Measurements from ENCODE around the gene SRPK2.
"Not testable (repeated sequence)": the region's sequence is repeated elsewhere in the genome, so short reads cannot be mapped to it uniquely, and the experiment has no call there.

Gene SRPK2

DNA sequence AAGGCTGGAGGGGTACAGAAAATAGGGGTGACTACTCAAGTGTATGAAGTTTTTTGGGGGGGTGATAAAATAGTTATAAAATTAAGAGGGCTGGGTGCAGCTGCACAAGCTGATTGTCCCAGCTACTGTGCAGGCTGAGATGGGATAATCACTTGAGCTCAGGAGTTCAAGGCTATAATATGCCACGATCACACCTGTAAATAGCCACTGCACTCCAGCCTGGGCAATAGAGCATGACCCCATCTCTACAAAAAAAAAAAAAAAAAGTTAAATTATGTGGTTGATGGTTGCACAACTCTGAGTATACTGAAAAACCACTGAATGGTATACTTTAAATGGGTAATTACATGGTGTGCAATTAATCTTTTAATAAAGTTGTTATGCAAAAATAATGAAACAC lies 172.9 kb downstream of the SRPK2 start:
- DNase-seq = no peak

DNA sequence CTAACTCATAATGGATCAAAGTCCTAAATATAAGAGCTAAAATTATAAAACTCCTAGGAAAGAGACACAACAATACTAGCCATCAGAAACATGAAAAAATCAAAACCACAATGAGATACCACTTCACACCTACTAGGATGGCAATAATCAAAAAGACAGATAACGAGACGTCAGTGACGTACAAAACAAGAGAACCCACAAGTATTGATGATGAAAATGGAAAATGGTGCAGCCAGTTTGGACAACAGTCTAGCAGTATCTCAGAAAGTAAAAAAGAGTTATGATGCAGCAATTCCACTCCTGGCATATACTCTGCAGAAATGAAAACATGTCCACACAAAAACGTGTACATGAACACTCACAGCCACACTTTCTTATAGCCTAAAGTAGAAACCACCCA lies 173.5 kb downstream of the SRPK2 start:
- no peak for DNase-seq

DNA sequence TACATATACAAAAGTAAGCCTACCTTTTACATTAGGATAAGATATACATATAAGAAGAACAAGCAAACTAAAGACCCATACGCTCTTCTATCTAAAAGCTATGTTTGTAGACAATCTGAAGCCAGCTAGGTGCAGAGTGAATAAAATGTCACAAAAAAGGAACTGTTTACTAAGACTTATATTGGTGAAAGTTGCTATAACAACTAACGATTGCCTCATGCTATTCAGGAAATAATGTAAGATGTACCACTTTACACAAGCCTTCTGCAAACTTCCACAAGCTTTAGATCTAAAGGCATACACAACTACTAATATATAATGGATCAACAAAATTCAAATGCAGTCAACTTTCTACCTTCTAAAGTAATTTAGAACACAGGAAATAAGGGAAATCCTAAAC lies 175.1 kb downstream of the SRPK2 start:
- DNase-seq = no peak

DNA sequence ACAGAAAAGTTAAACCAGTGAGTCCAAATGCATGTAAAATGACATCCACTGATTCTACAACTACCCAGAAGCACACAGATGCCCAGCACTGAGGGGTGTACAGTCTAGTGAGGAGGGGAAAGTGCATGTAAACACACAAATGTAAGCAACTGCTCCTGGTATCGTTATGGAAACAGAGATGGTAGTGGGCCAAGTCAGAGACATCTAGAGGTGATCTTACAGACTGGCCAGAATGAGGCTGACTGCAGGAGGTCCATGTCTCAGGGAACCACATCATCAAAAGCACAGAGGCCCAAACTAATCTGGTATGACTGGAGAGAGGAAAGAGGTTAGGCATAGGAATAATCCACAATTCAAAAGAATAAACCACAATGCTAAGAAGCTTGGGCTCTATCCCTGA lies 176.5 kb downstream of the SRPK2 start:
- DNase-seq = no peak

DNA sequence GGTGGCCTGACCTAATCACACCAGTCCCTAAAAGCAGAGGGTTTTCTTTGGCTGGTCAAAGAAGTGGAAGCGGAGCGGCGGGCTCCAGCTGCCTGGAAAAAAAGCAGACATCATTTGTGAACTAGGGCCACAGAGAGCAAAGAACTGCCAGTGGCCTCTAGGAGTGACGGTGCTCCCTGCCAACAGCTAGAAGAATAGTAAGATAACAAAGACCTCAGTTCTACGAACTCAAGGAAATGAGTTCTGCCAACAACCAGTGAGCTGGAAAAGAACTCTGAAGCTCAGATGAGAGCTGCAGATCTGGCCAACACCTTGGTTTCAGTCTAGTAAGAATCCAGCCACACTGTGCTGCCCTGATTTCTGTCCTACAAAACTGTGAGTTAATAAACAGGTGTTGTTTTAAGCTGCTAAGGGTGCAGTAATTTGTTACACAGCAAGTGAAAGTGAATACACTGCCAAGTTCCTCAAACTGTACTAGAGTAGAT lies 178.0 kb downstream of the SRPK2 start:
- no peak for DNase-seq

DNA sequence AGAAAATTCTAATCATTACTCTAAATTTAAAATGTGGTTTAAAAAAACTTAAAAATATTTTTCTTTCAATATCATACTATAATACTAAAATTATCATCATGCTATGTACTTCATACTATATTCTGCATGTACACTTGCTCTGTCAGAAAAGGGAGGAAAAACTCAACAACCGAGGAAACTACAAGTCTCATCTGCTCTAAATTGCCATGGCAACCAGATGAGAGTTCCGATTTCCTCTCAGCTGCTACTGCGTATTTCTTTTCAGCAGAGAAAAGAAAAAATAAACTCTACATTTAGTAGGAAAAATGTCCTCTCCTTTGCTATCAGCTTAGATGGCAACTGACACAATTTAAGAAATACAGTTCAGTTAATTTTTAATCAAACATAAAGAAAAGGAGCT lies 178.9 kb downstream of the SRPK2 start:
- no peak for DNase-seq

DNA sequence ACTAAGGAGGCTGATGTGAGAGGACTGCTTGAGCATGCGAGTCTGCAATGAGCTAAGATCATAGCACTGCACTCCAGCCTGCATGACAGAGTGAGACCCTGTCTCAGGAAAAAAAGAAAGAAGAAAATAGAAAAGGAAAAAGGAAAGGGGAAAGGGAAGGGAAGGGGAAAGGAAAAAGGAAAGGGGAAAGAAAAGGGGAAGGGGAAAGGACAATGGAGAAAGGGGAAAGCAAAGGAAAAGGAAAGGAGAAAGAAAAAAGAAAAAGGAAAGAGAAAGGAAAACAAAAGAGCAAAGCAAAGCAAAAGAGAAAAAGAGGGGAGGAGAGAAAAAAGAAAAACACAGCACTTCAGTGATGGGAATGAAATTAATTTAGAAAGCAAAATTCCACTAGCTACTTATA lies 179.3 kb downstream of the SRPK2 start:
- DNase-seq = no peak

DNA sequence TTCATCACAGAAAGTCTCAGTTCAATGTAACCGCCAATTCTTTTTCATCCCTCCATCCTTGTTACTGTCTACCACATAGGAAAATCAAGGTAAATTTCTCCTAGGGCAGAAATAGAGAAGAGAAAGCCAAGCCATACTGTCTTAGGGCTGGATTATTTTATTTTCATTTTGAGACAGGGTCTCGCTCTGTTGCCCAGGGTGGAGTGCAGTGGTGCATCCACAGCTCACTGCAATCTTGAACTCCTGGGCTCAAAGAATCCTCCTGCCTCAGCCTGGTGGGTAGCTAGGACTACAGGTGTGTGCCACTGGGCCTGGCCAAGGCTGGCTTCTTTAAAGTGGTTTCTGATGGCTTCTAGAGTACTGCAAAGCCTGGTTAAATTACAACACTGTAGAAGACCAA lies 181.7 kb downstream of the SRPK2 start:
- no peak for DNase-seq

DNA sequence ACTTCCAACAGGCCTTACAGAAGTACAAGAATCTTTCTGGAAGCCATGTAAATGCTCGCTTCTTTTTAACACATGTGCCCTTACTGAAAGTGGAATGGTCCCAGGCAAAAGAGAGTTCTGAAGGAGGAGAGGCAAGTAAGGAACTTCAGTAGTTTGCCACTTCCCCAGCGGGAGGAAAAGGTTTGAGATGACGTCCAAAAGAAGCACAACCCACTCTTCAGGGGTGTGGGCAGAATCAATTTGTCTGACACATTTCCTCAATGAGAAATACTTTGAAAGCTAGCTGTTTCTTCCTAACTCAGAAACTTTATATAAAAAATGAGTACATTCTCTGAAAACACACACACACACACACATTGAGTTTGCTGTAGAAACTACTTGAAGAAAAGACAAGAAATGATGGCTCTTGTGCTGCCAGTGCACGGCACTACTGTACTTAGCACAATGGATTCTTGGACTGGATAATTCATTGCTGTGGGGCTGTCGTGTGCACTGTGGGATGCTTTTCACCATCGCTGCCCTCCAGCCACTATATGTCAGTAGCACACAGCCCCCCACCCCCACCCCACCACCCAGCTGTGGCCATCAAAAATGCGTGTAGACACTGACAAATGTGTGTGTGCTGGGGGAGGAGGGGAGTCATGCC lies 183.0 kb downstream of the SRPK2 start:
- DNase-seq = no peak

DNA sequence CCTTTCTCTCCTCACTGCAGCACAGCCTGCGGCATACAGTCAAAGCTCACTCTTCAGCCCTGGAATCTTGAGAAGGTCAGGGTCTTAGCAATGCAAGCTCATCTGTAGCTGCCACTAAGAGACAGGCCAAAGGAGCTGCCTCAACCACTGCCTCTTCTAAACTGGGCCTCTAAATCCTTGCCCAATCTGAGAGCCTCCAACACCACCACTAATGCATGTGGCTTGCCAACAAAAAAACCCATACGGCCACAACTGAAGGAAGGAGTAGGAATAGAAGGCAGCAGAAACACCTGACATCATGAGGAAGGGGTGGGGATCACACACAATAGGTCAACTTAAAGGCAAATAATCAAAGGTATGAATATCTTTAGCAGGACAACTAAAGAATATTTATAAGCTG lies 183.8 kb downstream of the SRPK2 start:
- DNase-seq = no peak

DNA sequence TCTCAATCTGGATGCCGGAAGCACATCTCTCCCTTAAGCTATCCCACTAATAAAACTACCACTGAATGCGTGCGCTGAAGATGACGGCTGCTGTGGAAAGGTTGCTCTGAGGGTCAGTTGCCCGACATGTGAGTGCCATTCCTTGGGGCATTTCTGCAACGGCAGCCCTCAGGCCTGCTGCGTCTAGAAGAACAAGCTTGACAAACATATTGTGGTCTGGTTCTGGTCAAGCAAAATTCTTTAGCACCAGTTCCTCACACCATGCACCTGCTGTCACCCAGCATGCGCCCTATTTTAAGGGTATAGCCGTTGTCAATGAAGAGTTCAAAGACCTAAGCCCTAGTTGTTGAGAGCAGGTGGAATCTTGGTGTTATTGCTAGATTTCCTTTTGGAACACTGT lies 184.2 kb downstream of the SRPK2 start:
- no peak for DNase-seq

DNA sequence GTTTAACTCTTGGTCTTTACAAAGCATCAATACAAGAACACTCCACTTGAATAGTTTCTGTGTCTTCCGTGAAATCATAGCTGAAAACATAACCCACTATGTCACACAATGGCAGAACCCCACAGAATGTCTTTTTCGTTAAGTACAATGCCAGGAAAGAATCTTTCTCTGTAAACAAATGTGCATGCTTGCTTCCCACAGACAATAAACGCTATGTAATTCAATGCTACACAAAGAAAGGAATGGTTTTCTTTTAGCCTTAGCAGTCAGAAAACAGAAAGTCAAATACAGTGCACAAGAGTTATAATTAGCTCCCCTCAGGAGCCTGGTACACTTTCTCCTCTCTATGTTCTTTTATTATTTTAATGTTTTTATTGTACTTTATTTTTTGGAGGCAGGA lies 186.1 kb downstream of the SRPK2 start:
- DNase-seq = no peak

DNA sequence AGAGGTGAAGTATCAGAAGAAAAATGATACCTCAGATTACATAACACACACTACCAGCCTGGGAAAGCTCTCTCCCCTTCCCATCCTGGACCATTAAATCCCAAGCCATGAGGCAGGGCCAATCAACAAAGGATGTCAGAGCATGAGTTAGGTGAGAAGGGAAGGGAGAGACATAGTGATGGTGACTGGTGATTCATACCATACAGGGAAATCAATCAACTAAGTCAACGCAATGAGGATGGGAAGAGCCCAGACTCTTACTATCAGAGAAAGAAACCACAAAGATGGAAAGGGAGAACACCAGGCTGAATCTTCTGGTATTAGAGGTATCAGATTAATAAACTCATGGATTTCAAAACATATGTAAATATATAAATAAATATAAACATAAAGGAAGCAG lies 189.3 kb downstream of the SRPK2 start:
- no peak for DNase-seq

DNA sequence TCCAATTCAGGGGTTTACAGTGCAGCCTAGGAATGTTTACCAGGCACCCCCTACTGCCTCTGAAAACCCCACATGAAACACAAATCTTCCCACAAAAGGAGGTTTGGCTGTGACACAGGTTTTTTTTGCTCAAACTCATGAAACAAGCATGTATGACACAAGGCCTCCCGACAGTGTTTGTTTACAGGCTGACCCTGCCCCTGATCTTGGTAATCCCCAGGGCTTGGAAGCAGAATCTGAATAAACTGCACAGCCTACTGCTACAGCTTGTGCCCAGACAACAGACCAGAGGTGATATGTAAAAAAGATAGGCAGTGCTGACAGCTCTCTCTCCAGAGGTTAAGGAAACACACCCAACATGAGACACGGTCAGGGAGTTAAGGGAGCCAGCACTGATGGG lies 190.5 kb downstream of the SRPK2 start:
- DNase-seq = no peak

DNA sequence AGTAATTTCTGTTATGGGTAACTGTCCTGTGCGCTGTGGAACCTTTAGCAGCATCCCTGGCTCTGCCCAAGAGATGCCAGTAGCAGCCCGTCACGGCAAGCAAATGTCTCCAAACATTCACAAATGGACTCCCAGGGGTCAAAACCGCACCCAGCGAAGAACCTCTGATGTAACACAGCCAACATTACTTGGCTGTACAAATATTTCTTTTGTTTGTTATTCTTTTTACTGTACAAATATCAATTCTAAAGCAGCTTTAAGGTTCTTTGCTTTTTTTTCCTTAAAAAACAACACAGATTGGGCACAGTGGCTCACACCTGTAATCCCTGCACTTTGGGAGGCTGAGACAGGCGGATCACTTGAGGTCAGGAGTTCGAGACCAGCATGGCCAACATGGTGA lies 192.2 kb downstream of the SRPK2 start:
- no peak for DNase-seq

DNA sequence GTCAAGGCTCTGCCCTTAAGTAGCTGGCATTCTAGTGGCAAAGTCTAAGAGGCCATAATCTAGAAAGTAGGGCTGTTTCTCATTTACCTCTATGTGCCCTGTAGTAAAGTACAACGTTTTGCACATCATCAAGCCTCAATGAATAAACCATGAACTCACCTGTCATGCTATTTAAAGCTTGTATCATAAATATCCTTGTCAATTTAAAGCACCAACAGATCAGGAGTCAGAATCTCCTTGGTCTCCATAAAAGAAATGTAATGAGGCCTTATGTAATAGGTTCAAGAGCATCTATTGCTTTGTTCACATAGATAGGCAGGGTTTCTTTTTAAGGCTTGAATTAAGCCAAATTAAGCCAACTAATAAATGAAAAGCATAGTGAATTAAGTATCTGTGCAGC lies 192.8 kb downstream of the SRPK2 start:
- DNase-seq = no peak

DNA sequence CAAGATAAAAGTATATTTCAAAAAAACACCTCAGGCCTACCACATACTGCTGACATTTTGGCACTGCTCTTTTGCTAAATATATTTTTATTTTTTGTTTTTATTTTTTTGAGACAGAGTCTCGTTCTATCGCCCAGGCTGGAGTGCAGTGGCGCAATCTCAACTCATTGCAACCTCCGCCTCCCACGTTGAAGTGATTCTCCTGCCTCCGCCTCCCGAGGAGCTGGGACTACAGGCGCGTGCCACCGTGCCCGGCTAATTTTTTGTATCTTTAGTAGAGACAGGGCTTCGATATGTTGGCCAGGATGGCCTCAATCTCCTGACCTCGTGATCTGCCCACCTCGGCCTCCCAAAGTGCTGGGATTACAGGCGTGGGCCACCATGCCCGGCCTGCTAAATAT lies 193.8 kb downstream of the SRPK2 start:
- DNase-seq = not testable (repeated sequence)

DNA sequence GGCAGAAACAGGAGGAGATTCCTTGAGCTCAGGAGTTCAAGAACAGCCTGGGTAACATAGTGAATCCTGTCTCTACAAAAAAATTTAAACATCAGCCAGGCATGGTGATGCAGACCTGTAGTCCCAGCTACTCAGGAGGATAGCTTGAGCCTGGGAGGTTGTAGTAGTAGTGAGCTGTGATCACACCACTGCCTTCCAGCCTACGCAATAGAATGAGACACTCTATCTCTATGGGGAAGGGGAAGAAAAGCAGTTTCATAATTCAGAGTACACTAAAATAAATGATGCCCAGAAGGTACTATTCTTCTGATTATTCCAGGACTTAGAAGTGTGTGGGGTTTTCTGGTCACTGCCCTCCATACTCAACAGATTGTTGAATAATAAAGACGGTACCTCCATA lies 197.4 kb downstream of the SRPK2 start:
- DNase-seq = no peak

DNA sequence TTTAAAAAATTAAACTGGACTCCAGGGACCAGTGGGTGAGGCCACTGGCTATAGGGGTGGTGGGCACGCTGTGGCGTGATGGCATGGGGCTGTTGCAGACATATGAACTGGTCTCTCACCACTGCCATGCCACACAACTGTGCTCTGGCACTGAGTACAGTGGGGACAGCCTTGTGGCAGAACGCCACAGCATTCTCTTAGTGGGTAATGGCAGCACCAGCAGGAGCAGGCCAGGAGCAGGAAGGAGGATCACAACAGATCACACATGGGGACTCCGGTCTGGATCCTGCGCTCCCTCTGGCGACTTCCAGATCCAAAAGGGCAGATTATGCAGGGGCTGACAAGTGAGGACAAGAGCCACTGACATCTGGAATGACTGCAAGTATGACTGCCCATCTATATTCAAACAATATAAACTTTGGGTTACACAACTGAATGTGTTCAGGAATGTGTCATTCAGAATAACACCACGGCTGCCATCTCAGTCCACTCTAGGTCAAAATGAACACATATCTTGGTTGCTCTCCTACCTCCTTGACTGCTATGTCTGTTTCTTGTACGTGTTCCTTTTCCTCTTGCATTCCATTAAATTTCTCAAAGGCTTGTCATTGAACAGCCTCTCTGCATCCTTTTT lies 198.7 kb downstream of the SRPK2 start:
- DNase-seq = no peak

DNA sequence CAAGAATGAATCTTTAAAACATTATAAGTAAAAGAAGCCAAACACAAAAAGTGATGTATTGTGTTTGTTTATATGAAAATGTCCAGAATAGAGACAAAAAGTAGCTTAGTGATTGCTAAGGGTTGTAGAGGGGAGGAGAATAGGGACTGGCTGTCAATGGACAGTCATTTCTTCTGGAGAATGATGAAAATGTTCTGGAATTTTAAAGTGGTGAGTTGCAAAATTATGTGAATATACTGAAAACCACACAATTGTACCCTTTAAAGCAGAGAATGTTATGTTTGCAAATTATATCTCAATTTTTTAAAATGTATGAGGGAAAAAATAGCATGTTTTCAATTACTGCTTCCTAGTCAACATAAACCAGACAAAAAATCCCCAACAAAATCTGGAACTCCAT lies 200.5 kb downstream of the SRPK2 start:
- DNase-seq = no peak

DNA sequence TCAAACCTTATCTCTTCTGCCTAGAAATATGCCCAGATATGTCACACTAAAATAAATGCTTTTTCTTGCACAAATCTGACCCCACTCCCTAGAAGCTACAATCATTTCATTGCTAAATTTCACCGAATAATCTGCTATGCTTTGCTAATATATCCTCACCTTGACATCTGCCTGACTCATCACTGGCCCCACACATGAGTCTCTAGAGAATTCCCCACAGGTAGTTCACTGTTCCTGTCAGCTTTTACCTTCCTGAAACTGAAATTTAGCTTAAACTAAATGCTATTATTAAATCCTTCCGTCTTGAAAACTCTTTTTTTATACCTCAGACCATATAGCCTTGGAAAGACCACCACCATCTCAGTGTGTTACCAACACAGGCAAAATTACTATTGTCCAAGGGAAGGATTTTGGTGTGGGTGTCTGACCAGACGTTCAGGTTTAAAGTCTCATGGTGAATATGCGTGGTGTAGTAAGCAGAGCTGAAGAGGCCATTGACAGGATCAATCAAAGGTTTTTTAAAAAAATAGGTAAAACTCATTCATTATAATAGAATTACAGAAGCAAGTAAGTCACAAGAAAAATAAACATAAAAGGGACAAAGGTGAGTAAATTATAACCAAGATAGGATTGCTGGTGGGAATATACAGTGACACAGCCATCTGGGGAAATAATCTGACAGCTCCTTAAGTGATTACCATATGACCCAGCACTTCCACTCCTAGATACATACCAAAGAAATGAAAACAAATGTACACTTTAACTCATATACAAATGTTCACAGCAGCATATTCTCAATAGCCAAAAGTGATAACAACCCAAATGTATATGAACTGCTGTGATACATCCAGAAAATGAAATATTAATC lies 201.2 kb downstream of the SRPK2 start:
- no peak for DNase-seq

DNA sequence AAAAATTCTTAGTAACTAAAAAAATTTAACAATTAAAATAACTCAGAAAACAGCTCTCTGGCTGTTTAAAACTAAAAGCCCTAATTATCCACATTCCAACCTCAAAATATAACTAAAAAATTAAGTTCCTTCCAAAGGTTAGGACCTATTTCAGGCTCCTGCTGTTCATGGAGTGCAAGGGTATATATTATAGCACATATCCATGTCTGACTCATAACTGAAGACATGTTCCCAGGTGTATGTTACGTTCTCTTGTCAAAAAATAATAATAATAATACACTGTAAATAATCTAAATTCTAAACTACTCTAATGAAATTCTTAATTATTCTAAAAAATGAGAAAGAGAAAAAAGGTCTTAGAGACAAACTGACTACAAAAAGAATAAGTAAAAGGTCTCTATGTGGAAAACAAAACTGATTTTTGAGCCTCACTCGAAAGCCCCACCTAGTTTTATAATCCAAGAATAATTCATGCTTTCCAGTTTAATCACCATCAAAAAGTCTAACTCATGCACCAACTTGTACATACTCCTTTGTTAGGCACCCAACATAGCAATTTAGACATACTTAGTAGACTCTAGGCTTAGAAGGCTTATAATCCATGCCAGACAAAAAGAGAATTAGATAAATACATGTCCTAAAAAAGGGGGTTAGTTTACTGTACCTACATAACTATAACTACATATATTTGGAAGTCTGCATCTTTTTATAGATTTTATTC lies 203.3 kb downstream of the SRPK2 start:
- DNase-seq = no peak

DNA sequence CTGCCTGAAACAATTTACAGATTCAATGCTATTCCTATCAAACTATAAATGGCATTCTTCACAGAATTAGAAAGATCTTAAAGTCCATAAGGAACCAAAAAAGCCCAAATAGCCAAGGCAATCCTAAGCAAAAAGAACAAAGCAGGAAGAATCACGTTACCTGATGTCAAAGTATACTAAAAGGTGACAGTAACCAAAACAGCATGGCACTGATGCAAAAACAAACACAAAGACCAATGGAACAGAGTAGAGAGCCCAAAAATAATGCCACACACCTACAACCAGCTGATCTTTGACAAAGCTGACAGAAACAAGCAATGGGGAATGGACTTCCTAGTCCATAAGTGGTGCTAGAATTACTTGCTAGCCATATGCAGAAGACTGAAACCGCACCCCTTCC lies 208.7 kb downstream of the SRPK2 start:
- no peak for DNase-seq

All from GOT3 (cell line).